ENCODE data around the gene ALKBH7.

The ALKBH7 gene

DNA sequence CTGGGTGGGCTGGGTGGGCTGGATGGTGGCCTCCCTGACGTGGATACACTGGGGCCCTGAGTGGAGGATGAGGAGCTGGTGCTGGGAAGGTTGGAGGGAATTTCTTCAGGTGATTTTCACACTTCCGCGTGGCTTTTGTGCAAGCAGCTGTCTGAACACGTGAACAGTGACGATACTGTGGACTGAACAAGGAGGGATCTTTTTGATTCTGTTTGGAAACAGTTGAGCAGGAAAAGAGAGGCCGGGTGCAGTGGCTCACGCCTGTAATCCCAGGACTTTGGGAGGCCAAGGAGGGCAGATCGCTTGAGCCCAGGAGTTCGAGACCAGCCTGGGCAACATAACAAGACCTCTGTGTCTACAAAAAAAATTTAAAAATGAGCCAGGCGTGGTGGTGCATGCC lies 29.5 kb downstream of the ALKBH7 start:
- DNase-seq = no peak

DNA sequence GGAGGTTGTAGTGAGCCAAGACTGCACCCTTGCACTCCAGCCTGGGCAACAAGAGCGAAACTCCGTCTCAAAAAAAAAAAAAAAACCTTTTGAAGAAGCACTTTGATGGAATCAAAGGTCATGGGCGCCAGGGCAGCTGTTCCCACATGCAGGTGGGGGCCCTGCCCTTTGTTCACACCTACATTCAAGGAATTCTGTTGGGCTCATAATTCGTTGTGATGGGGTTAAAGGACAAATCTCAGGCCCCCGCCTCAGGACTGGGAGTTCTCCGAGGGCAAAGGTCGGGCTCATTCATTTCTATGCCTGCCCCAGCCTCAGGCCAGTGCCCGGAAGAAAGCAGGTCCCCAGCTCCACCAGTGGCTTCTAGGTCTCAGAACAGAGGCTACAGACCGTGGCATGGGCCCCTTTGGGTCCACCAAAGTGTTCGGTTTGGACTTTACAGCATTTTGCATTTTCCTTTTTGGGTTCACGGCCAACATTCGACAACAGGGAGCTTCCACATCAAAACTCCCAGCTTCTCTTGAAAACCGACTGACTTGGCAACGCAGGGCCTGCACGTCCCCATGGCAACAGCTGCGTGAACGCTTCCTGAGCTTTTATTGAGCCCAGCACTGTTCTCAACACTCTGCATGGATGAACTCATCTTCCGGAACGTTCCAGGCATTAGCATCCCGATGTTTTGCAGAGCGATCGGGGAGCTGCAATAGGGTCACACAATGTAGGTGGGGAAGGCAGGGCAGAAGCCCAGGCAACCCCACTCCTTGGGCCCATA lies 30.4 kb downstream of the ALKBH7 start:
- DNase-seq = peak; percentile 65

DNA sequence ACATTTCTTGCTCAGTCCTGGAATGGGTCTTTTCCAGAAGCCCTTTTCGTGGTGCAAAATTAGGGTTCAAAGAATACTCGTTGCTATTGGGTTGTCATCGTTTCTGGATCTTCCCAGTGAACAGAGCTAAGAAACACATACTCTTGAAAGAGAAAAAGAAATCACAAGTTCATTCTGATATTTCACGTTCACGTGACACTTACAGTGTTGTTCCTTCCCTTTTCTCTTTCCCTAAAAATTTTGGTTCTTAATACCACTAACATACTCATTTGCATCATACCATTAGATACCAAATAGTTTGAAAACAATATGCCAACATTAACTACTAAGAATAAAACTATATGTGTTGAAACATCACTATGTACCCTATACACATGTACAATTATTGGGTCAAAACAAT lies 33.8 kb downstream of the ALKBH7 start:
- no peak for DNase-seq

DNA sequence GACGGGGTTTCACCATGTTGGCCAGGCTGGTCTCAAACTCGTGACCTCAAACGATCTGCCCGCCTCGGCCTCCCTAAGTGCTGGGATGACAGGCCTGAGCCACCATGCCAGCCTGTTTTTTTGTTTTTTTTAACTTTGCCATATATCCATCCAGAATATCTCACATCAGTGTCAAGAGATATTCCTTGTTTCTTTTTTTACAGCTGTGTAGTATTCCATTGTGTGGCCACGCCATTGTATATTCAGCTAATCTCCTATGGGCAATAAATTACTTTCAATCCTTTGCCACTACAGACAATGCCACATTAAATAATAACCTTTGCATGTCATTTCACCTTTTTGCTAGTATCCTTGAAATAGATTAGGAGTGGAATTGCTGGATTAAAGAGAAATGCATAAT lies 36.8 kb downstream of the ALKBH7 start:
- DNase-seq = no peak

DNA sequence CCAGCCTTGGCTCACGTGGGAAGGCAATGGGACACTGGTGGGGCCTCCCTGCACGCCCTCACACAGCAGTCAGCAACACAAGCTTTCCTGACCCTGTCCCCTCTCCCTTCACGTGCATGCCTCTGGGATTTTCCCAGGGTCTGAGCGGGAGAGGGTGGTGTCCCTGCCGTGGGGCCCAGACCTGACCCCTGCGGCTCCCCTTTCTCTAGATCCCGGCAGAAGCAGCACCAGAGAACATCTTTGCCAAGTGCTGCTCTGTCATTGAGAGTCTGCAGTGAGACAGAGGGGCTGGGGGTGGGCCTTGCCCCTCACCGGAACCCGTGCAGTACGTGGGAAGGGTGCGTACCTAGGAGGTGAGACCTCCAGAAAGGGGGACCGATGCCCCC lies 39.5 kb downstream of the ALKBH7 start:
- DNase-seq = no peak

DNA sequence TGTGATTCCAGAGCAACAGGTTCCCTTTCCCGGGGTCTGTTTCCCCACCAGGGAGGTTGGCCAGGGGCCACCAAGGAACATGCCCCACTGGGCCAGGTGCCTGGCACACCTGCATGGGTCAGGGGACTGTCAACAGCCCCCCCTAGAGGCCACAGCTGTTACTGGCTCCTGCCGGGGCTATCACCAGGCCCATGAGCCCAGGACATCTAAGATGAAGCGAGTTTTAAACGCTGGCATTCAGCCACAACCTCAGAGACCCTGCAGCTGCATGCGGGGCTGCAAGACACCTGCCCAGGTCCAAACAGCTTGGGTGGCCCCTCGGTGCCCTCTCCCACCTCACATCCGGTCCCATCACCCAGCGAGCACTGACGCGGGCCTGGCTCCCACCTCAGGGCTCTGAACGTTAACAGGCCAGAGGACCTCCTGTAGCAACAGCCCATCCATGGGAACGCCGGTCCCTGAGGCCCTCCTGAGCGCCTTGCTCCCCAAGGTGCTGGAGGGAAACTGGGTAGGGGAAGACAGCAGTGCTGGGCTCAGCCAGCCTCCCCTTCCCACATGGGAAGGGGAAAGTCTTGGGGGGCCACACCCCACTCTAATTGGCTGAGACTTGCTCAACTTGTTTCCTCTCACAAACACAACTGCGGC lies 40.0 kb downstream of the ALKBH7 start:
- DNase-seq = peak; percentile 69

DNA sequence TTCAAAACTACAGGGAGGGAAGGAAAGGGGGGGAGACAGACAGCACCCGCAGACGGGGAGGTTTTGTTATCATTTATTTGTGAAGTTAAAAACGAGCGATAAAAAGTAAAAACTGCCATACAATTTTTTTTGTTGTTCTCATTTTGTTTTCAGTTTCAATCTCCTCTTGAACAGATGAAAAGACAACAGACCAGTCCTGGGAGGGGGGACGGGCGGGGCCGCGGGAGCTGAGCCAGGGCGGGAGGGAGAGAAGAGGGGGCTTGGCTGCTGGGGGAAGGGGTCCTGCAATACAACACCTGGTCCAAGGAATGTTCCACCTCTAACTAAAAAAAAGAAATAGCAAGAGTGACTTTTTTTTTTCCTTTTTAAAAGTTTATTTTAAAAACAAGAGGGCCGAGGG lies 40.7 kb downstream of the ALKBH7 start:
- DNase-seq = no peak

DNA sequence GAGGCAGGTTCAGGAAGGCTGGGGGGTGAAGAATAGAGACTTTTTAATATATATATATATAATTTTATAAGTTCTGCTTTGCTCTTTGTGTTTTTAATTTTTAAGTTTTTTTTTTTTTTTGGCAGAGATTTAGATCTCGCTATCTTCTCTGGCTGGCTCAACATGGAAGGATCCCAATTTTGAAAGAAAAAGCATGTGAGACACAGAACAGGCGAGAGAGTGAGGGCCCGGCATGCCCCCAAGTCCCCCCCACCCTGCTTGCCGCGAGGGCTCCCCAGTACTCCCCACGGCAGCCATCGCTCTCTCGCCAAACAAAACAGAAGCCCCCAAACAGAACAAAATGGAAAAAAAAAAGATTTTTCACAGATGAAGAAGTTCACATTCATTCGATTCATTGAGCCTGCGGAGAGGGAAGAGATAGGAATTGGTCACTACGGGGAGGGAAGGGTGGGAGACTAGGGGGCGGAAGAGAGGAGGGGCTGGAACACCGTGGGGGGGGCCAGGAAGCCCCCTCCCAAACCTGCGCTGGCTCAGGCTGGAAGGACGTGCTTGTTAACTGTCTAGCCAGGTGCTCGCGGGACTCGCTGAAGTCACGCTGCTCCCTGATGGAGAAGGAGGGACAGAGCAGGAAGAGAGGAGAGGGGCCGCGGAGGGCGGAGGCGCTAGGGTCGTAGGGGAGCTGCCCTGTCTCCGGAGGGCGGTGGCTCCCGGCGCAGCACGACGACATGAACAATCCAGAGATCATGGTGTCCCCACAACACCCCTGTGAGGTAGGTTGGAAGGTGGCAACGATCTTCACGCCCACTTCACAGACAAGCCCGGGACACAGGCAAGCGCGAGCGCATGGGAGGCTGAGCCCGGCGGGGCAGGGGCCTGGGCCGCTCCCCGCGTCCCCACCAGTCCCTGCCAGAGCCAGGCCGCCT lies 41.4 kb downstream of the ALKBH7 start:
- peak; percentile 22 for DNase-seq

DNA sequence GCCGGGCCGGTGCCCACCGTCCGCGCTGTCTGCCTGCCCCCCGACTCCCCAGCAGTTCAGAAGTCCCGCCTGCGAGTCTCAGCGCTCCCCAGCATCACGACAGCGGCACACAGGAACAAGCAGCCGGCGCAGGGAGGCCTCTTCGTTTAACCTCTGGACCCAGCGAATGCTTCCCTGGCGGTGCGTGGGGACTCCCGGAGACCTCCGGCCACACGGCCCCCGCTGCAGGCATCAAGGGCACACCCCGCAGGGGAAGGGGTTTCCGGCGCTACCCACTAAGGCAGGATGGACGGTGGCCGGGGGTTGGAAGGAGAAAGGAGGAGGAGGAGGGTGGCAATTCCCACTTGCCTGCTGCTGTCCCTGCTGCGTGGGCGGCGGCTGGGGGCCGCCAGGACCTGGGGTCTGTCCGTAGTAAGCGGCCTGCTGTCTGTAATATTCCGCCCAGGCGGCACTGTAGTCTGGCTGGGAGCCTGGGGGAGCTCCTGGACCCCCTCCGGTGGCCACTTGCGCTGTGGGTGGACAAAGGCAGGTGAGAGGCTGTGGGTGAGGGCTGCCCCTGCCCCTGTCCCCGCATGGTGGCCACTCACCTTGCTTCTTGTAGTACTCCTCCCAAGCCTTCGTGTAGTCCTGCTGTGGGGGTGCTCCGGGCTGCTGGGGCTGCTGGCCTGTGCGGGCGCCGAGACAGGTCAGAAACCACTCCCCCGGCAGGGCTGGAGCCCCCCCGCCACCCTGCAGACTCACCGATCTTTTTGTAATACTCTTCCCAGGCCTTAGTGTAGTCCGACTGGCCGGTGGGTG lies 42.4 kb downstream of the ALKBH7 start:
- no peak for DNase-seq

DNA sequence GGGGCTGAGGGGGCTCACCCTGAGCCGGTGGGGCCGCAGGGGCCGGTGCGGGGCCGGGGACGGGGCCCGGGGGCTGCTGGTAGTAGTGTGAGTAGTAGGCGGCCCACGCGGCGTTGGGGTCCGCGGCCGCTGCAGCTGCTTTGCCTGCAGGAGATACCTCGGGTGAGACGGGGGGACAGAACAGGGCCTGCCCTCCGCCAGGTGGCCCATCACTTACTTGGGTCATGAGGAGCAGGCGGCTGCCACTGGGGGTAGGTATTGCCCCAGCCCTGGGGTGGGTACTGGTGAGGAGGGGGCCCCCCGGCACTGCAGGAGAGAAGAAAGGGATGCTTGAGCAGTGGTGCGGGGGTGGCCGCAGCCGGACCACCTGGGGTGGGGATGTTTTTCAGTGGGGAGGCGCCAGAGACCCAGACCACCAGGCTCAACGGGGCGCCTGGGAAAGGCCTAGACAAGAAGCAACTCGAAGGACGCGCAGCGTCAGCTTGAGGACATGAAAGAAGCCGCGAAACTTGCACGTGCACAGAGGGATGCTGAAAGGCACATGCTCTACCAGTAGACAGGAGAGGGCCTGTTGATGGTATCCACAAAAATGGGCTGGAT lies 43.1 kb downstream of the ALKBH7 start:
- no peak for DNase-seq

DNA sequence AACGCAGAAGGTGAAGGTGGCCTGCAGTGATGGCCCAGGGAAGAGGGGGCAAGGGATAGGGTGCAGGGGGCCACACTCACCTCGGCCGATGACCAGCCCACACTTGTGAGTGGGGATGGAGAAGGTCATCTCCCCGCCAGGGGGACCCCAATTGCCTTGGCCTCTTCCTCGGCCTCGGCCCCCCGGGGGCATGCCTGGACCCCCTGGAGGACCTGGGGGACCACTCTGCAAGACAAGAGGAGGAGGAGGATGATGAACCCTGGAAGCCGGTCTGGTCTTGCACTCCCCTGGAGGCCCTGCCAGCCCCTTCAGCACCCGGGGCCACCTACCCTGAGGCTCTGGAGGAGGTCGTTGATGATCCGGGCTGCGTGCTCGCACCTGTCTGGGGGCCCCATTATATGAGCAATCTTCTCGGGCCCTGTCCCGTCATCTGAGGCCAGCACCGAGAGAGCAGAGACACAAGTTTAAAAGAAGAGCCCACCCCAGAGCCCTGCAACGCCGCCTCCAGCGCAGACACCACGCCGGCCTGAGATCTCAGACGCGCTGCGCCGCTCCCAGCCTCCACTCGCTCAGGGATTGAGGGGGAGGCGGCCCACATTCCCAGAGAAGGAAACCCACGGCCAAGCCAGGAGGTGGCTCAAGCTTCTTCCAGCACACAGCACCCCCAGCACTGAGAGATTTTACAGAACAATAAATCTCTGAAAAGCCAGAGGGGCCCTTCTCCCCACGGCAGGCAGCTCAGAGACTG lies 44.2 kb downstream of the ALKBH7 start:
- DNase-seq = no peak

DNA sequence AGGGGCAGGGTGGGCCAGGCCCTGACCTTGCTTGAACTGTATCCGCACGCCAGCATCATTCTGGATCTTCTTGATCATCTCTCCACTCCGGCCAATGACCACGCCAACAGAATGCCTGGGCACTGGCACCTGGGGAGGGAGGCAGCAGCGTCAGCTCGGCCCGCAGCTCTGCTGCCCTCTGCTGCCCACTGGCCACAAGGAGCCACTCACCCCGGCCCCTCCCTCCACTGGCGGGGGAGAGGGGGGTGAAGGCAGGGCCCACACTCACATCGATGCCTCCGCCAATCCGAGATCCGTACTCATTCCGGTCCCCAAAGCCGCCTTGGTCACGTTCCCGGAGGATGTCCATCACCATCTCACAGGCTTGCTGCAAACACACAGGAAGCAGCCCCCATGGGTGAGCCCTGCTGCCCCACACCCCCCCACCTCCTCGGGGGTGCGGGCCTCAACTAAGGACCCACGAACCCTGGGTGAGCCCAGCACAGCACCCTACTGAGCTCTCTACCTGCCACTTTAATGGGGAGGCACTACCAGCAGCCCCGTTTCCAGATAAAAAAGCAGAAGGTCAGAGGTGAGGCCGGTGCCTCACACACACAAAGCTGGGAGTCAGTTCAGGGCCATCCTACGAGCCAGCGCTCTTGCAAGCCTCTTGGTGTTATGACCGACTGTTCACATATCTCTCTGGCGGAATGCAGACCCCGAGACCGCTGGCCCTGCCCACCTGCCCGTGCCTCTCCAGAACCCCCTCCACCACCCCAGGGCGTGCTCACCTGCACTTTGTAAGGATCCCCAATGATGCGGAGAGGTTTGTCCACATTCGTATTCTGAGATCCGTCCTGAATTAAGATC lies 45.3 kb downstream of the ALKBH7 start:
- DNase-seq = peak; percentile 31

DNA sequence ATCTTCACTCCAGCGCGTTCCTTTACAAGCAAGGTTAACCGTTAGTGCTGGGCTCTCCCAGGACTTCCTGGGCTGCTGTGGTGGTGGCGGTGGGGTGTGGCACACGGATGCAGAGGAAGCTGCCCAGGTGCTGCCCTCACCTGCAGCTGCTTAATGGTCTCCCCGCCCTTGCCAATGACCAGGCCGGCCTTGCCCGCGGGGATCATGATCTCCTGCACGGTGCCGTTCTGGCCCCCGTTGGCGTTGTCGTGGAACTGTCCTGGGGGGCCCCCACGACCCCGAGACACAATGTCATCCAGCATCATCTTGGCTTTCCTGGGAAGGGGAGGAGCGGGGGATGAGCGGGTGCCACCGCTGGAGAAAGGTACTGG lies 46.0 kb downstream of the ALKBH7 start:
- DNase-seq = no peak

DNA sequence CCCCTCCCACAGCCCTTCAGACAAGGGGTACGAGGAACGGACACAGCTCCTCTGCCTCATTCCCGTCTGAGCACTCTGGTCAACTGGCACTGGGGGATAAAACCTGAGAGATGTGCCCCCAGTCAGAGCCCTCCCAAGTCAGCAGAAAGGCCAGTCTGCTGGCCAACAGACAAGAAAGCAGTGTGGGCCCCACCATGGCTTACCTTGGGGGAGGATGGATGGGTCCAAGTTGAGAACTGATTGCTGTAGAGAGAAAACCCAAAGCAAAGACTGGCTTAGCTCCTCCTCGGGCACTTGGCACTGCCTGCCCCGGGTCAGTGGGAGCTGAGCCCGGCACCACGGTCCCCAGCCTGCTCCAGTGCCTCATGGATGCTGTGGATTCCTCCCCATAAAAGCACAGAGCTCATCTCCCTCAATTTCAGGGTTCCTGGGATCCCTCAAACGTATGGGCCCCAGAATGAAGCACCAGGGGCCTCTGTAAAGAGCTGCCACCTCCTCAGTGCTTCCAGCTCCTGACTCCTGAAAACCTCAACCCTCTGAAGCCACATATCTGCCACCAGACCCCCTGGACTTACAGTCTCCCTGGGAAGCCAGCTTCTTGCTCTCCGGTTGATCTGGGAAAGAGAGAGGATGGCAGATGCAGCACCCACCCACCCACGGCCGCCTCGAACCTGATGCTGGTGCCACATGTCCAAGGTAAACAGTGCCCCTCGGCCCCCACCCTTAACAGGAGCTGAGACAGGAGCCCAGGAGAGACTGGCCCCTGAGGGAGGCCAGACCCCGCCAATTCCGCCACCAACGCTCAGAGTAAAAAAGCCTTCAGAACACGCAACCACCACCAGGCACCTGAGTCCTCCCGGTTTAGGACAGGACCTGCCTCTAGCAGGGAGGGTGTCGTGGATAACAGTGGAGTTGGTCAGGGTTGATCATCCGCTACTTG lies 48.8 kb downstream of the ALKBH7 start:
- DNase-seq = no peak

DNA sequence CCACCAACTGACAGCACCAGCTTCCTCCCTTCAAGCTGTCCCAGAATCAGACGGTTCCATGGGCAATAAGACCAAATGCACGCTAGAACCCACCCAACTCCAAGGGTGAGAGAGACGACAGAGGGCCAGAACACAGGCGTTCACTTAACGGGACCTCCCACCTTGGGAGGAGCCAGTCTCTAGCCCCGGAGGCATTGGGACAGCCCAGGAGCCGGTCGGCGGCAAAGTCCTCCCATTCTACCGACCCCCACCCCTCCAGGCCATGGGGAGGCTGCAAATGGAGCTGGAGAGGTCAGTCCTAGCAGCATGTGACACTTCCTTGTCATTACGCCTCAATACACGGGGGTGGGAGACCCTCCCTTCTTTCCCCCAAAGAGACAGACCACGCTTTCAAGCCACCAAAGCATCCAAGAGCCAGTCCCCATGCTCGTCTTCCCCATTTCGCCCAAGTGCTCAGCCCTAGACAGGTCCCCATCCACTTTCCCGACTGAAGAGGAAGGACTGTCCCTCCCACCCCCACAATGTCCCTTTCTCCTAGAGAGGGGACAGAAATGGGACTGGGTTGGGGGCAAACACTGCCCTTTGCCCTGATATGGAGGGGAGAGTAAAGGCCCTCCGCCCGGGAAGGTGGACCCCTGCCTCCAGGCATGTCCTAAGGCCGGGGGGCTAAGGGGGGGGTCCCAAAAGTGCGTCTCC lies 51.1 kb downstream of the ALKBH7 start:
- DNase-seq = peak; percentile 42

DNA sequence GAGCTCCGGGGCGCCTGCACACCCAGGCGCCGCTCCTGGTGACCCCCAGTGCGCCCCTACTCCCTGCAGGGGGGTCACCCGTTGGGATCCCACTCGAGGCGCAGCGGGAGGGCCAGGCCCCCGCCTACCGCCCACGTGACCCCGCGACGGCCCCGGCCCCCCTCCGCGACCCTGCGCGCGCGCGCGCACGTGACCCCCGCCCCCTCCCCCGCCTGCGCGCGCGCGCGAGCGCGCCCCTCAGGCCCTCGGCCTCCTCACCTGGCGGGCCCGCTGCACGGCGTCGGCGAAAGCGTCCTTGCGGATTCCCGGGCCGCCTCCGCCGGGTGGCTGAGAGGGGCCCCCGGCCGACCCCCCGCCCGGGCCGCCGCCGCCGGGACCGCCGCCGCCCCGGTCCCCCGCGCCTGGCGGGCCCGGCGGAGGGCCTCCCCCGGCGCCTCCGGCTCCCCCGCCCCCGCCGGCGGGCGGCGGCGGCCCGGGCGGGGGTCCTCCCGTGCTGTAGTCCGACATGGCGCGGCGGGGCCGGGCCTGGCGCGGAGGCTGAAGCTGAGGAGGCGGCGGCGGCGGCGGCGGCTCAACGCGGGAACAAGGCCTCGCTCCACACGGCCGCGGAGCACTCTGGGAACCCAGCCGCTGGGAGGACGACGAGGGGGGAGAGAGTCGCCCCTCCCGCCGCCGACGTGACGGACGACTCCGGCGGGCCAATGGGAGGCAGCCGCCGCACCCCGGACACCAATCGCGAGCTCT lies 51.8 kb downstream of the ALKBH7 start, which contains the start of gene KHSRP:
TSS of gene KHSRP (minus strand) at position 617 of the 744 bp plus-strand sequence. CDS start at position 507, 110 bp downstream.
- DNase-seq = peak; percentile 28
